Trophoblast cell (in vitro differentiated cells and primary cell): Measurements from ENCODE around the gene DSG4.
A peak's percentile ranks its signal among the peaks of the same experiment; 100 is the strongest.

Experiments
- DNase-seq, 2 donors: peaks; one replicate each; pipeline ENCODE4 v3.0.0-alpha.2; 2016
- H2AFZ ChIP-seq: 2 replicates; pipeline ENCODE4 v1.6.1; 2013; ENCODE audit warnings: low read length, moderate library complexity, mild to moderate bottlenecking; ENCODE audit not compliant: insufficient read depth, poor library complexity
- H2AK5ac ChIP-seq: 2 replicates; pipeline ENCODE4 v1.6.1; 2013; ENCODE audit warnings: mild to moderate bottlenecking, low read length
- H2BK120ac ChIP-seq: 2 replicates; pipeline ENCODE4 v1.6.1; 2013; ENCODE audit warnings: low read length, mild to moderate bottlenecking, moderate library complexity; ENCODE audit not compliant: insufficient read depth, poor library complexity
- H2BK12ac ChIP-seq: 2 replicates; pipeline ENCODE4 v1.6.1; 2013; ENCODE audit warnings: mild to moderate bottlenecking, low read length, moderate library complexity
- H2BK5ac ChIP-seq: 2 replicates; pipeline ENCODE4 v1.6.1; 2013; ENCODE audit warnings: low read length, low read depth, moderate library complexity, mild to moderate bottlenecking; ENCODE audit not compliant: poor library complexity
- H3K14ac ChIP-seq: 2 replicates; pipeline ENCODE4 v1.6.1; 2013; ENCODE audit warnings: mild to moderate bottlenecking, low read length
- H3K18ac ChIP-seq: 2 replicates; pipeline ENCODE4 v1.6.1; 2013; ENCODE audit warnings: mild to moderate bottlenecking, low read length
- H3K23ac ChIP-seq: 2 replicates; pipeline ENCODE4 v1.6.1; 2013; ENCODE audit warnings: low read length
- H3K27ac ChIP-seq: 2 replicates; pipeline ENCODE4 v1.5.1; 2013; ENCODE audit warnings: low read depth, mild to moderate bottlenecking, inconsistent platforms, low read length, moderate library complexity
- H3K27me3 ChIP-seq: 2 replicates; pipeline ENCODE4 v1.6.1; 2013; ENCODE audit warnings: inconsistent platforms, mild to moderate bottlenecking, low read length, moderate library complexity; ENCODE audit not compliant: insufficient read depth
- H3K36me3 ChIP-seq, 2 experiments: 1 replicate in 1 of 2; 2 replicates in 1 of 2; pipeline ENCODE4 v1.6.1; 2013; ENCODE audit warnings: low read length in 2 of 2, mild to moderate bottlenecking in 2 of 2, moderate library complexity in 1 of 2; ENCODE audit not compliant: insufficient read depth in 2 of 2, control insufficient read depth in 1 of 2
- H3K4ac ChIP-seq: 2 replicates; pipeline ENCODE4 v1.6.1; 2013; ENCODE audit warnings: low read depth, mild to moderate bottlenecking, low read length, moderate library complexity
- H3K4me1 ChIP-seq, 2 experiments: 1 replicate in 1 of 2; 2 replicates in 1 of 2; pipeline ENCODE4 v1.6.1; 2013; ENCODE audit warnings: low read length in 2 of 2, mild to moderate bottlenecking in 2 of 2, moderate library complexity in 1 of 2; ENCODE audit not compliant: insufficient read depth in 2 of 2, control insufficient read depth in 1 of 2
- H3K4me2 ChIP-seq: 2 replicates; pipeline ENCODE4 v1.6.1; 2013; ENCODE audit warnings: inconsistent platforms, mild to moderate bottlenecking, low read length, moderate library complexity
- H3K4me3 ChIP-seq: 2 replicates; pipeline ENCODE4 v1.5.1; 2013; ENCODE audit warnings: mild to moderate bottlenecking, low read depth, low read length, inconsistent platforms
- H3K79me1 ChIP-seq: one replicate; pipeline ENCODE4 v1.6.1; 2013; ENCODE audit warnings: low read length
- H3K79me2 ChIP-seq: 2 replicates; pipeline ENCODE4 v1.6.1; 2013; ENCODE audit warnings: low read length, mild to moderate bottlenecking; ENCODE audit not compliant: control insufficient read depth, insufficient read depth, poor library complexity
- H3K9ac ChIP-seq: 2 replicates; pipeline ENCODE4 v1.6.1; 2013; ENCODE audit warnings: mild to moderate bottlenecking, low read length
- H3K9me3 ChIP-seq: 2 replicates; pipeline ENCODE4 v1.6.1; 2013; ENCODE audit warnings: low read depth, mild to moderate bottlenecking, control low read depth, inconsistent platforms, low read length; ENCODE audit not compliant: insufficient read depth
- H4K12ac ChIP-seq: 2 replicates; pipeline ENCODE4 v1.6.1; 2013; ENCODE audit warnings: low read depth, mild to moderate bottlenecking, low read length, moderate library complexity
- H4K8ac ChIP-seq: 2 replicates; pipeline ENCODE4 v1.6.1; 2013; ENCODE audit warnings: low read depth, mild to moderate bottlenecking, low read length, moderate library complexity
- H4K91ac ChIP-seq: one replicate; pipeline ENCODE4 v1.6.1; 2013; ENCODE audit warnings: low read depth, mild to moderate bottlenecking, low read length, moderate library complexity
- WGBS: extraction: QIAGEN DNeasy Blood & Tissue Kit; methylation state at CpG from one replicate; pipeline ENCODE4 v1.1.7; 2013; ENCODE audit warnings: missing lambda C conversion rate; ENCODE audit not compliant: insufficient read length, insufficient coverage; ENCODE audit errors: extremely low coverage; 5-methylcytosine and 5-hydroxymethylcytosine counted together

The DSG4 gene

DNA sequence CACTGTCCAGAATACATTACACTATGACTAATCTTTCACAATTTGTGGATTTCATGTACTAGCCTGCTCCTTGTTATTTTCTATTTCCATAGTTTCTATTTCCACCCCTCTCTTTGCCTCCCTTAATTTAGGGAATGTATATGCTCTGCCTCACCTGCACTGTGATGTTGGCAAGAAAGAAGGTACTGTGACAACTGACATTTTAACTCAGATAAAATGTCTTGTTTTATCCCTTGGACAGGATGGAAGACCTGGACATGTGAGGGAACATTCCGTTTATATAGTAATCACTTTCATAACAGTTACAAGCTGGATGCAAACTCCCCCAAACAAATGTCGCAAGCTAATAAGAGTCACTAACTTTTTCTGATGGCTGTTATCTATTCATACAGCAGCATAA is 49.4 kb downstream of the DSG4 start:
- WGBS: no CpG with 5 or more reads among the region's 2 CpGs
- no peak overlapping the region for H3K23ac ChIP-seq

GRCh38 chr18:31426871-31427406 is 50.4 kb downstream of the DSG4 start:
- Histone ChIP-seq H3K27ac (no peak overlapping the region), H3K4me1 (peaks cover 2% of the 10 kb centered on the region in 2 experiments), H2BK120ac (no peak overlapping the region), H2BK5ac (no peak overlapping the region), H3K27me3 (no peaks in the 10 kb centered on the region), H2BK12ac (peak overlapping the region; percentile 40), H3K14ac (no peak overlapping the region), H2AFZ (no peak overlapping the region), H3K36me3 (no peaks in the 10 kb centered on the region), H3K4me2 (no peak overlapping the region), H3K79me2 (no peaks in the 10 kb centered on the region), H4K12ac (no peak overlapping the region), H3K18ac (no peak overlapping the region), H3K9ac (no peak overlapping the region), H4K8ac (no peak overlapping the region), H3K4me3 (no peak overlapping the region), H3K79me1 (peaks cover 2% of the 10 kb centered on the region), H4K91ac (peak overlapping the region; percentile 47), H3K4ac (no peak overlapping the region), H2AK5ac (no peak overlapping the region), H3K23ac (no peak overlapping the region), H3K9me3 (no peaks in the 10 kb centered on the region)
- no CpG with 5 or more reads among the region's 5 CpGs for WGBS
- DNase-seq: no peak

More for the DNA sequence above, 49.4 kb downstream of the DSG4 start:
- H3K36me3 ChIP-seq: no peaks in the 10 kb centered on the region
- no peaks in the 10 kb centered on the region for H3K27me3 ChIP-seq
- H2BK120ac ChIP-seq: no peak overlapping the region
- H3K27ac ChIP-seq: no peak overlapping the region
- H3K79me1 ChIP-seq: peaks cover 2% of the 10 kb centered on the region
- no peak overlapping the region for H4K8ac ChIP-seq
- no peak overlapping the region for H2AK5ac ChIP-seq
- no peak for DNase-seq
- no peak overlapping the region for H3K4me2 ChIP-seq
- H3K9me3 ChIP-seq: no peaks in the 10 kb centered on the region
- no peak overlapping the region for H3K4ac ChIP-seq
- peaks cover 2% of the 10 kb centered on the region in 2 experiments for H3K4me1 ChIP-seq
- H2AFZ ChIP-seq: no peak overlapping the region
- H4K12ac ChIP-seq: no peak overlapping the region
- H4K91ac ChIP-seq: no peak overlapping the region
- no peak overlapping the region for H3K4me3 ChIP-seq
- no peak overlapping the region for H3K14ac ChIP-seq
- no peak overlapping the region for H3K9ac ChIP-seq
- H3K18ac ChIP-seq: no peak overlapping the region
- no peaks in the 10 kb centered on the region for H3K79me2 ChIP-seq
- H2BK5ac ChIP-seq: no peak overlapping the region
- no peak overlapping the region for H2BK12ac ChIP-seq

- no peak overlapping the region for H2AK5ac ChIP-seq
- no peak overlapping the region for H4K91ac ChIP-seq
- peaks cover 2% of the 10 kb centered on the region for H3K79me1 ChIP-seq
- no peaks in the 10 kb centered on the region for H3K36me3 ChIP-seq
- H3K4me3 ChIP-seq: no peak overlapping the region
- H3K18ac ChIP-seq: no peak overlapping the region
- no peak overlapping the region for H3K9ac ChIP-seq
- no CpG with 5 or more reads among the region's 1 CpG for WGBS
- H3K9me3 ChIP-seq: no peaks in the 10 kb centered on the region
- H3K4me2 ChIP-seq: no peak overlapping the region
- H2BK5ac ChIP-seq: no peak overlapping the region
- no peak overlapping the region for H2AFZ ChIP-seq
- DNase-seq: peak; percentile 74 to 85
- no peak overlapping the region for H3K4ac ChIP-seq
- H4K8ac ChIP-seq: no peak overlapping the region
- H2BK120ac ChIP-seq: no peak overlapping the region
- H3K79me2 ChIP-seq: no peaks in the 10 kb centered on the region
- no peak overlapping the region for H3K23ac ChIP-seq
- no peak overlapping the region for H3K27ac ChIP-seq
- no peak overlapping the region for H2BK12ac ChIP-seq
- no peak overlapping the region for H3K14ac ChIP-seq
- no peak overlapping the region for H4K12ac ChIP-seq
- peaks cover 2% of the 10 kb centered on the region in 2 experiments for H3K4me1 ChIP-seq
- no peaks in the 10 kb centered on the region for H3K27me3 ChIP-seq
Observed at GRCh38 chr18:31428211-31428610, 51.6 kb downstream of the DSG4 start.

DNA sequence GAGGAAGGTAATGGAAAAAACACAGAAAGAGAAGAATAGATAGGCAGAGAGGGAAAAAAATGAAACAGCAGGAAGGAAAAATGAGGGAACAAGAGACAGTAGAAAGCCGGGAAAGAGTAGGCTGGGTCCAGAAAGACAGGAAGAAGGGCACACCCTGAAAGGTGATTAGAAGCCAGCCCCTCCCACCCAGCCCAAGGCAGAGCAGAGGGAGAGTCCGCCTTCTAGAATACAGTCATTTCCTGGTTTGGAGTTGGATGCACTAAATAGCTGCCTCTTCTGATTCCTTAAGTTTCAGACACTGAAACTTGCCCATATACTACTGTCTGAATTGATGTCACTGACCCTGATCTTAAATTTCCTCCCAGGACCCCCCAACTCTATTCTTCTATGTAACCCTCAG is 53.0 kb downstream of the DSG4 start:
- Histone ChIP-seq H3K79me1 (peaks cover 2% of the 10 kb centered on the region), H3K9ac (no peak overlapping the region), H2AFZ (no peak overlapping the region), H3K27ac (no peak overlapping the region), H4K8ac (no peak overlapping the region), H3K4me3 (no peak overlapping the region), H2BK12ac (no peak overlapping the region), H3K4me1 (peaks cover 2% of the 10 kb centered on the region in 2 experiments), H3K14ac (no peak overlapping the region), H2BK120ac (no peak overlapping the region), H3K23ac (no peak overlapping the region), H3K18ac (no peak overlapping the region), H3K4ac (no peak overlapping the region), H3K27me3 (no peaks in the 10 kb centered on the region), H2BK5ac (no peak overlapping the region), H3K79me2 (no peaks in the 10 kb centered on the region), H2AK5ac (no peak overlapping the region), H3K36me3 (no peaks in the 10 kb centered on the region), H4K12ac (no peak overlapping the region), H3K9me3 (no peaks in the 10 kb centered on the region), H3K4me2 (no peak overlapping the region), H4K91ac (no peak overlapping the region)
- no CpG with 5 or more reads among the region's 2 CpGs for WGBS
- DNase-seq: peak in 1 of 2 donors; percentile 28
